ENCODE results near the gene PRR23E.

Gene PRR23E

DNA sequence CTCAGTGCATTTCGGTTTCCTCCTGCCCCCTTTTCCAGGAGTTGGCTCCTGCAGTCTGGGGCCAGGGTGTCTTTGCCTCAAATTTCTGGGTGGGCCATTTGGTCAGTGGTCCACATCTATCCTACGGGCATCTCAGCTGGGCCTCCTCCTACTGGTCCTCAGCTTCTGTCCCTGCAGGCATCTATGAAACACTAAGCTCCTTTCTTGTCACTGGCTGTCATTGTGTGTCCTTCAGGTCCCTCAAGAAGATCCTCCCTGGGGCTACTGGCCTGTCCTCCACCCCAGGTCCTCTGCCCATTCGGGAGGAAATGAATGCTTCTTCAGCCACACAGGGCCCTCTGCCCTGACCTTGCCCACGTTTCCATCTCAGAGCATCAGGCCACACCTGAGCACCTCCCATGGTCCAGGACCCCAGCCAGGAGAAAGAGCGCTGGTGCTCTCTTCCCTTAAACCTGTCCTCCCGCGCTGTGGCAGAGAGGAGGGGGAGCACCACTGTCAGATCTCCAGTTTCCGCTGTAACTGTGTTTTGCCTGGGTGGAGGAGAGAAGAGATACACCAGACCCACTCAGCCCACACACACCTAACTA, 1.8 kb downstream of the PRR23E start:
- no peak for DNase-seq (ENCODE audit: low read depth)
- TF ChIP-seq, protein P1, sequence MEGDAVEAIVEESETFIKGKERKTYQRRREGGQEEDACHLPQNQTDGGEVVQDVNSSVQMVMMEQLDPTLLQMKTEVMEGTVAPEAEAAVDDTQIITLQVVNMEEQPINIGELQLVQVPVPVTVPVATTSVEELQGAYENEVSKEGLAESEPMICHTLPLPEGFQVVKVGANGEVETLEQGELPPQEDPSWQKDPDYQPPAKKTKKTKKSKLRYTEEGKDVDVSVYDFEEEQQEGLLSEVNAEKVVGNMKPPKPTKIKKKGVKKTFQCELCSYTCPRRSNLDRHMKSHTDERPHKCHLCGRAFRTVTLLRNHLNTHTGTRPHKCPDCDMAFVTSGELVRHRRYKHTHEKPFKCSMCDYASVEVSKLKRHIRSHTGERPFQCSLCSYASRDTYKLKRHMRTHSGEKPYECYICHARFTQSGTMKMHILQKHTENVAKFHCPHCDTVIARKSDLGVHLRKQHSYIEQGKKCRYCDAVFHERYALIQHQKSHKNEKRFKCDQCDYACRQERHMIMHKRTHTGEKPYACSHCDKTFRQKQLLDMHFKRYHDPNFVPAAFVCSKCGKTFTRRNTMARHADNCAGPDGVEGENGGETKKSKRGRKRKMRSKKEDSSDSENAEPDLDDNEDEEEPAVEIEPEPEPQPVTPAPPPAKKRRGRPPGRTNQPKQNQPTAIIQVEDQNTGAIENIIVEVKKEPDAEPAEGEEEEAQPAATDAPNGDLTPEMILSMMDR (conservative IDR thresholded peaks at IDR 0.05; ENCODE audit: low read length) = no peak
- H3K4me3 ChIP-seq (ENCODE audit: low read length) = no peak overlapping the region

DNA sequence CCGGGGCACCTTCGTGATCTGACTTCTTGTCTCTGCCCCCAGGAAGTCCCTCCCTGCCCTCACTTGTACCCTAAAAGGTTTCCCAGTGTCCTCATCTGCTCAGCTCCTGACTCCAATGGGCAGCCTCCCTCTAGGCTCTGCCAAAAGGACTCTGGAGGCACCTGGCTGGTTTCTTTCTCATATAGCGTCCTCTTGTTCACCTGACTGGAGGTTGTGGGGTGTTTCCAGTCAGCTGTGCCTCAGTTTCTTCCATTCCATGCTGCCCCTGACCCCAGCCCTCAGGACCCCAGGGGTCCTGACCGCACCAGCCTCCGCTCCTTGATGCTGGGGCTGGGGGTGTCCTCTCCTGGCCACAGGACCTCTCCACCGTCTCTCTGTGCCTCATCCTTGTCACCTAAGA, 2.5 kb downstream of the PRR23E start:
- TF ChIP-seq, protein P1 (conservative IDR thresholded peaks at IDR 0.05; ENCODE audit: low read length) = no peak
- no peak overlapping the region for H3K4me3 ChIP-seq (ENCODE audit: low read length)
- DNase-seq (ENCODE audit: low read depth) = no peak

DNA sequence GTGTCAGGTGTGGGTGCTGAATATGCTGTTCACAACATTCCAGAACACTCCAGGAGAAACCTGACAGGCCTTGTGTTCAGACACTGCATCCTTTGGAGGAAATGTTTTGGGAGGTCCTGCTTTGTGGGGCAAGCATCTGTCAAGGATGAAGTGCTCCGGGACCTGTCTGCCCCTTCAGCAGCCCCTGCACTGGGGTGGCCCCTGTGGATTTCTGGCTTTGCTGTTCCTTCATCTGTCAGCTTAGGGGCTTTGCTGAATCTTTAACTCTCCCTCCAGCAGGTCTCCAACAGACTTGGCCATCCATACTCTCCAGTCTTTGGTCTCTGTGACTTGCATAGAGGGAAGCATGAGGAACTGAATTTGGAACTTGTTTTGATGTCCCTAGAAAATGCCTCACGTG, 3.1 kb downstream of the PRR23E start:
- TF ChIP-seq, protein P1 (conservative IDR thresholded peaks at IDR 0.05; ENCODE audit: low read length) = no peak
- DNase-seq (ENCODE audit: low read depth) = no peak
- H3K4me3 ChIP-seq (ENCODE audit: low read length) = no peak overlapping the region

DNA sequence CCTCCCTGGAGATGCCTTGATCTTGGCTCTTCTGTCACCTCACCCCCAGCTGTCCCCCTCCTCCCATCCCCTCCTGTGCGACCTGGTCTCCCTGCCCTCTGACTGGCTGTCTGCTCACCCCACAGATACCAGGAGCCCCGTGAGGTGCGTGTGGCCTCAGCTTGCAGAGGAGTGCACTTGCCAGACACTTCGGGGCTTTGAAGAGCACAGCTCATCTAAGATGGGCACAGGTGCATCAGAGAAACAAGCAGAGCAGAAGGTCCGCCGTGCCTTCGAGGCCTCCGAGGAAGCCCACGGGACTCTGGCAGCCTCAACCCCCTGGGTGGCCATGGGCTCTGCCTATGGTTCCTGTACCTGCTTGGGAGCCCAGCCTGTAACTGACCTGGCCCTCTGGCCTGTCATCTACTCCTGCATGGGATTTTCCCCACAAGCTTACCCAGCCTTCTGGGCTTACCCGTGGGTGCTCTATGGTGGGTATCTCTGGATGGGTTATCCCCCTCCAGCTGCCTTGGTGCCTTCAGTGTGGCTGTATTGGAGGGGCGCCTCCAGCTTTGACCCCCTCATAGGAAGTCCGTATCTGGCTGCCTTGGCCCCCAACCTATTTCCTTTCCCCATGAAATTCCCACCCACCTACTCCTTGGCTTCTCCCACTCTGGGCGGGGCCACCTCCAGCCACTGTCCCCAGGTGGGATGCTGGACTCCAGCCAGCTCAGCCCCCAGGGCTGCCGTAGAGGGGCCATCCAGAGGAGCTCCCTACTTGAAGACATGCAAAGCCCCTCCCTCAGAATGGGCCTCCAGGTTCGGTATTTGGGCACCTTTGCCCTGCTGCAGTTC, 3.8 kb downstream of the PRR23E start:
- TF ChIP-seq, protein P1 (conservative IDR thresholded peaks at IDR 0.05; ENCODE audit: low read length) = no peak
- DNase-seq (ENCODE audit: low read depth) = no peak
- H3K4me3 ChIP-seq (ENCODE audit: low read length) = no peak overlapping the region

DNA sequence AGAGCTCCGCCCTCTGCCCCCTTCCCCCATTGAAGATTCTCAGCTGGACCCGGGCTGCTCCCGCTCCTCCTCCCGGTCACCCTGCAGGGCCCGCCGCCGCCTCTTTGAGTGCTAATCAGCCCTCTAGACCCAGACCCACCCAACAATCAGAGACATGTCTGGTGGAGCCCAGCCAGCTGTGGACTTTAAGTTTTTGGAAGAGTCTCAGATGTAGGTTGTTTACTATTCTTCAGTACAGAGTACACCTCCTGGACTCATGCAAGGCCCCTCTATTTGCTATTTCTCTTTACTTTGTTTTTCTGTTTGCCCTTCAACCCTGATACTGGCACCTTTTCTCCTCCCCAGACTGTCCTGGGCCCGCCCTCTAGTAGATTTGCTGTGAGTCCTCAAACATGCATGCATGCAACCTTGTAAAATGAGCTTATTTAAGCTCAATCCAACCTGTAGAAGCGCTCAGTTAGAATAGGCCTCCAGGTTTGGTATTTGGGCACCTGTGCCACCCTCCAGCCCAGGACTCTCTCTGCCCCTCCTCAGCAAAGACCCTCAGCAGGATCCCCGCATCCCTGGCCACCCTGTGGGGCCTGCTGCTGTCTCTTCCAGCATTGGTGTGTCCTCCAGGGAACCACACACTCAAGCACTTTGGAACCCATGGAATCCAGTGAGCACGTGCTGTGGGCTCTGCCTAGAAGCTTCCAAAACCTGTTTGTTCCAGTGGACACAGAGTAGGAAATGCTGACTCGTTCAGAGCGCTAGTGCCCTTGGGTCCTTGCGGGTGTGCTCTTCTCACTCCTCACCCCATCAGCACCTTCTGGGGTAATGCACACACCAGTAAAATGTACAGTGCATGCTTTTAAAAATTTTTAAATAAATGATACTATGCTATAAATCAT, 4.6 kb downstream of the PRR23E start:
- TF ChIP-seq, protein P1 (conservative IDR thresholded peaks at IDR 0.05; ENCODE audit: low read length) = no peak
- no peak overlapping the region for H3K4me3 ChIP-seq (ENCODE audit: low read length)
- no peak for DNase-seq (ENCODE audit: low read depth)

DNA sequence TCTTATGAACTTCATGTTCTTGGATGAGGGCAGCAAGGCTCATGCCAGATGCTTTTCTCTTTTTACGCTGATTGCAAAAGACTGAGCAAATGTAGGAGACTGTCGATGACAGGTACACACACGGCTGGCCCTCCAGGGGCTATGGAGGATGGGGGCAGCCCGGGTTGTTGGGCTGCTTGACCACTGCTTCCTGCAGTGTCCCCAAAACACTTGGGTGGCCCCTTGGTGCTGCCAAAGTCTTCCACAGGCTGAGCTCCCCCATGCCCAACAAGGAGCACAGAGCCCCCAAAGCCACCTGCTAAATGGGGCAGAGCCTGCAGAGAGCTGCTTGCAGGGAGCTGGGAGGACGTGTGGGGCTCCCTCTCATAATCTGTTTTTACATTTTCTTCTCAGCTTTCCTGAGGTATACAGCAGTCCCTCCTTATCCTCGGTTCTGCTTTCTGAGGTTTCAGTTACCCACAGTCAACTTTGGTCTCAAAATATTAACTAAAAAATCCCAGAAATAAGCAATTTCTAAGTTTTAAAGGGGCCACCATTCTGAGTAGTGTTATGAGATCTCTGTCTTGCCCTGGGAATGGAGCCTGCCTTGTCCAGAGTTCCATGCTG, 7.3 kb downstream of the PRR23E start:
- TF ChIP-seq, protein P1 (conservative IDR thresholded peaks at IDR 0.05; ENCODE audit: low read length) = no peak
- no peak for DNase-seq (ENCODE audit: low read depth)
- no peak overlapping the region for H3K4me3 ChIP-seq (ENCODE audit: low read length)
